ENCODE data around the gene ANXA2R. TPM values are rescaled to one million over a fixed set of nuclear protein-coding genes. Genes with fewer than 3 reads are reported as not detected.

Gene ANXA2R
- total RNA-seq, 2 experiments from 2014 or later = 8.0 to 10.4 TPM

GRCh38 chr5:43068037-43068436, 27.9 kb upstream of the ANXA2R start:
- no peak for DNase-seq
- Mint-ChIP-seq H3K9me3 (no peaks in the 10 kb centered on the region), H3K4me1 (ENCODE audit: low read depth) (peaks cover 34% of the 10 kb centered on the region), H3K36me3 (ENCODE audit: low read depth) (peaks cover 31% of the 10 kb centered on the region), H3K4me3 (peak overlapping the region; percentile 99), H3K27me3 (no peaks in the 10 kb centered on the region), H3K27ac (peak overlapping the region; percentile 99)
- TF ChIP-seq CTCF (IDR thresholded peaks at IDR 0.05) = no peak
- intact Hi-C loops (cut with micrococcal nuclease) = loop anchor here (5.0 to 10.0 kb wide), 2 partner anchors 244 to 417 kb away; partner anchors contain the start of genes HMGCS1 and TMEM267
- no peak for ATAC-seq
- CTCF ChIA-PET = interaction anchor here (1.1 to 2.4 kb wide), 11 partner anchors 18 to 321 kb away, joined by 3 to 11 read pairs (median 4); no protein-coding TSS in a partner anchor
- POLR2A ChIA-PET = interaction anchor here (1.1 to 5.5 kb wide), 9 partner anchors 28 to 416 kb away, joined by 3 to 131 read pairs (median 10); partner anchors contain the start of genes ANXA2R and TMEM267

- DNase-seq (peak; percentile 93), ATAC-seq (peak; percentile 60)
- ChIA-PET POLR2A (interaction anchor here (0.8 to 5.5 kb wide), 15 partner anchors 18 to 417 kb away, joined by 3 to 131 read pairs (median 5); partner anchors contain the start of genes ANXA2R and TMEM267), CTCF (interaction anchor here (0.9 to 3.3 kb wide), 13 partner anchors 17 to 322 kb away, joined by 3 to 17 read pairs (median 4); no protein-coding TSS in a partner anchor)
- H3K9me3 Mint-ChIP-seq = no peaks in the 10 kb centered on the region
- intact Hi-C loops (cut with micrococcal nuclease) = loop anchor here (1.0 to 10.0 kb wide), 3 partner anchors 59 to 418 kb away; partner anchors contain the start of genes HMGCS1 and TMEM267
- peak overlapping the region; percentile 99 for H3K27ac Mint-ChIP-seq
- peaks cover 32% of the 10 kb centered on the region for H3K4me1 Mint-ChIP-seq (ENCODE audit: low read depth)
- peak overlapping the region; percentile 99 for H3K4me3 Mint-ChIP-seq
- H3K36me3 Mint-ChIP-seq (ENCODE audit: low read depth) = peaks cover 28% of the 10 kb centered on the region
- no peak for TF ChIP-seq CTCF (IDR thresholded peaks at IDR 0.05)
- no peaks in the 10 kb centered on the region for H3K27me3 Mint-ChIP-seq
These were observed 27.0 kb upstream of the ANXA2R start for GRCh38 chr5:43066799-43067741.

GRCh38 chr5:43065948-43066798, 26.1 kb upstream of the ANXA2R start:
- Mint-ChIP-seq H3K4me3 (peak overlapping the region; percentile 99), H3K27ac (peak overlapping the region; percentile 99), H3K36me3 (ENCODE audit: low read depth) (peaks cover 28% of the 10 kb centered on the region), H3K4me1 (ENCODE audit: low read depth) (peaks cover 32% of the 10 kb centered on the region), H3K9me3 (no peaks in the 10 kb centered on the region), H3K27me3 (no peaks in the 10 kb centered on the region)
- no peak for TF ChIP-seq CTCF (IDR thresholded peaks at IDR 0.05)
- DNase-seq (peak; percentile 73), ATAC-seq (peak; percentile 38)
- ChIA-PET POLR2A (interaction anchor here (0.9 to 5.5 kb wide), 13 partner anchors 19 to 418 kb away, joined by 3 to 131 read pairs (median 10); partner anchors contain the start of genes ANXA2R, TMEM267 and ZNF131), CTCF (interaction anchor here (0.5 to 3.3 kb wide), 18 partner anchors 12 to 157 kb away, joined by 3 to 41 read pairs (median 4); partner anchors contain the start of gene ANXA2R)
- intact Hi-C loops (cut with micrococcal nuclease) = loop anchor here (1.0 to 10.0 kb wide), 5 partner anchors 58 to 419 kb away; partner anchors contain the start of genes HMGCS1 and TMEM267

GRCh38 chr5:43065387-43065947, 25.3 kb upstream of the ANXA2R start:
- Mint-ChIP-seq H3K27ac (peak overlapping the region; percentile 99), H3K36me3 (ENCODE audit: low read depth) (peaks cover 22% of the 10 kb centered on the region), H3K4me1 (ENCODE audit: low read depth) (peaks cover 27% of the 10 kb centered on the region), H3K27me3 (no peaks in the 10 kb centered on the region), H3K9me3 (no peaks in the 10 kb centered on the region), H3K4me3 (peak overlapping the region; percentile 99)
- no peak for TF ChIP-seq CTCF (IDR thresholded peaks at IDR 0.05)
- intact Hi-C loops (cut with micrococcal nuclease) = loop anchor here (1.0 to 10.0 kb wide), 4 partner anchors 71 to 419 kb away; partner anchors contain the start of genes HMGCS1 and TMEM267
- no peak for ATAC-seq
- CTCF ChIA-PET = interaction anchor here (0.5 to 3.3 kb wide), 25 partner anchors 12 to 418 kb away, joined by 3 to 41 read pairs (median 4); partner anchors contain the start of genes ANXA2R, TMEM267 and ZNF131
- POLR2A ChIA-PET = interaction anchor here (0.7 to 5.5 kb wide), 15 partner anchors 20 to 419 kb away, joined by 3 to 131 read pairs (median 10); partner anchors contain the start of genes ANXA2R, TMEM267 and ZNF131
- no peak for DNase-seq

Measured in activated CD8-positive, alpha-beta T cell treated with anti-CD3 and anti-CD28 coated beads for 36 hours (primary cell).